ENCODE data around the gene C17orf114.
A peak's percentile ranks its signal among the peaks of the same experiment; 100 is the strongest.

The C17orf114 gene

DNA sequence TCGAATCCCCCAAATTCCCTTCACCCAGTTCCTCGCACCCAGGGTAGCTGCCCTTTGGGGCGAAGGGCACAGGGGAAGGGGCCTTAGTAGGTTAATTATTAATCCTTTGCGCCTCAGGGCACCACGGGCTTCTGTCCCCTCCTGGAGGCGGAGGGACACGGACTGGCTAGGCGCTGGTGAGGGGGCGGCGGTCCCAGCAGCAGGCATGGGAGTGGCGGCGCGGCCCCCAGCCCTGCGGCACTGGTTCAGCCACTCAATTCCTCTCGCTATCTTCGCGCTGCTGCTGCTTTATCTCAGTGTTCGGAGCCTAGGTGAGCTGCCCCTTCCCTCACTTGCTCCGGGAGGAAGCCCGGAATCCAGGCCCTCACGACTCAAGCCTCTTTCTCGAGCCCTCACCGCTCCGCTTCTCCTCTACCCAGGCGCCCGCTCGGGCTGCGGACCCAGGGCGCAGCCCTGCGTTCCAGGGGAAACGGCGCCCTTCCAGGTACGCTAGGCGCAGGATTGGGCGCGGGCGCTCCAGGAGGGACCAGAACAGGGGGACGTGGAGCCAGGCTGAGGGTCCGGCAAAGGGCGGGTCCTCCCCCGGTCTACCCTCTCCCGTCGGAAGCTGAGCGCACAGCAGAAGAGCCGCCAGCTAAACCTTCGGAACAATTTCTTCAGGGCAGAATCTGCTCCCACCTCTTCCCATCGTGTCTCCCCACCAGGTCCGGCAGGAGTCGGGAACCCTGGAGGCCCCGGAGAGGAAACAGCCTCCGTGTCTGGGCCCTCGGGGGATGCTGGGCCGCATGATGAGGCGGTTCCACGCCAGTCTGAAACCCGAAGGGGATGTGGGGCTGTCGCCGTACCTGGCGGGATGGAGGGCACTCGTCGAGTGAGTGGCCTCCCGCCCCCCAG lies 13.1 kb downstream of the C17orf114 start, which contains the start of gene GLTPD2 (continued):
- peak; percentile 87; the same call in 1 of the 2 replicates for TF ChIP-seq RNF219 (CRISPR knock-in tag; IDR thresholded peaks at IDR 0.05)
- peak; percentile 16 for TF ChIP-seq ZNF781 (CRISPR knock-in tag; IDR thresholded peaks at IDR 0.05; ENCODE audit: borderline replicate concordance, not compliant biosample characterization)
- TF ChIP-seq ZNF296 (CRISPR knock-in tag; conservative IDR thresholded peaks at IDR 0.05) = peak; percentile 18; the same call in 1 of the 2 replicates
- peak; percentile 38 for TF ChIP-seq SRSF1 (optimal IDR thresholded peaks at IDR 0.05; ENCODE audit: low read depth, low read length)
- TF ChIP-seq POLR2A (IDR thresholded peaks at IDR 0.05; ENCODE audit: insufficient read depth in 1 of 2, low read depth in 2 of 2, low read length in 2 of 2) = peak; percentile 81 to 98
- TF ChIP-seq FOXO1 (CRISPR knock-in tag; IDR thresholded peaks at IDR 0.05) = peak; percentile 63; the same call in 1 of the 2 replicates
- TF ChIP-seq ZNF282 (IDR thresholded peaks at IDR 0.05; ENCODE audit: partially characterized antibody) = no peak
- TF ChIP-seq ZNF710 (CRISPR knock-in tag; IDR thresholded peaks at IDR 0.05; ENCODE audit: borderline replicate concordance) = peak; percentile 58; the same call in 1 of the 2 replicates
- TF ChIP-seq PAXIP1 (CRISPR knock-in tag; conservative IDR thresholded peaks at IDR 0.05) = peak; percentile 92
- peak; percentile 60 for TF ChIP-seq ISL2 (CRISPR knock-in tag; IDR thresholded peaks at IDR 0.05)
- peak; percentile 71; the same call in 1 of the 2 replicates for TF ChIP-seq ZNF17 (CRISPR knock-in tag; IDR thresholded peaks at IDR 0.05)
- peak; percentile 44; the same call in 1 of the 2 replicates for TF ChIP-seq CBX5 (CRISPR knock-in tag; IDR thresholded peaks at IDR 0.05; ENCODE audit: borderline replicate concordance)
- TF ChIP-seq MEF2D (CRISPR knock-in tag; IDR thresholded peaks at IDR 0.05) = peak; percentile 60; the same call in 1 of the 2 replicates
- TF ChIP-seq ZC3H13 (CRISPR knock-in tag; IDR thresholded peaks at IDR 0.05) = peak; percentile 81; the same call in 1 of the 2 replicates
- TF ChIP-seq ZBTB10 (CRISPR knock-in tag; IDR thresholded peaks at IDR 0.05; ENCODE audit: borderline replicate concordance) = peak; percentile 90; the same call in 1 of the 2 replicates
- TF ChIP-seq PPARG (CRISPR knock-in tag; conservative IDR thresholded peaks at IDR 0.05) = peak; percentile 97
- TF ChIP-seq SATB2 (CRISPR knock-in tag; IDR thresholded peaks at IDR 0.05) = 0 out of 2 replicates have a peak, but pooled peaks have one; percentile 14
- TF ChIP-seq ZNF224 (CRISPR knock-in tag; IDR thresholded peaks at IDR 0.05) = peak; percentile 15; the same call in 1 of the 2 replicates
